ENCODE measurements around the gene LGALS1. TPM values are rescaled to one million over a fixed set of nuclear protein-coding genes. Genes with fewer than 3 reads are reported as not detected.

The LGALS1 gene
- total RNA-seq, 2 donors from 2014 or later = 1,470 to 1,957 TPM

GRCh38 chr22:37725551-37726240, 50.3 kb downstream of the LGALS1 start:
- ATAC-seq (ENCODE audit: insufficient number of reproducible peaks, low FRiP score, low read depth) = no peak
- Histone ChIP-seq H3K4me1 (ENCODE audit: control insufficient read depth in 1 of 2, low read depth in 2 of 2) (peaks cover 8 to 19% of the 10 kb centered on the region in 2 donors), H3K9me3 (no peaks in the 10 kb centered on the region), H3K36me3 (no peaks in the 10 kb centered on the region), H3K27me3 (replicated peaks; ENCODE audit: insufficient read depth) (no peaks in the 10 kb centered on the region), H3K27ac (no peak overlapping the region), H3K4me3 (no peak overlapping the region)
- DNase-seq (ENCODE audit: low spot score) = no peak
- TF ChIP-seq, protein P1, sequence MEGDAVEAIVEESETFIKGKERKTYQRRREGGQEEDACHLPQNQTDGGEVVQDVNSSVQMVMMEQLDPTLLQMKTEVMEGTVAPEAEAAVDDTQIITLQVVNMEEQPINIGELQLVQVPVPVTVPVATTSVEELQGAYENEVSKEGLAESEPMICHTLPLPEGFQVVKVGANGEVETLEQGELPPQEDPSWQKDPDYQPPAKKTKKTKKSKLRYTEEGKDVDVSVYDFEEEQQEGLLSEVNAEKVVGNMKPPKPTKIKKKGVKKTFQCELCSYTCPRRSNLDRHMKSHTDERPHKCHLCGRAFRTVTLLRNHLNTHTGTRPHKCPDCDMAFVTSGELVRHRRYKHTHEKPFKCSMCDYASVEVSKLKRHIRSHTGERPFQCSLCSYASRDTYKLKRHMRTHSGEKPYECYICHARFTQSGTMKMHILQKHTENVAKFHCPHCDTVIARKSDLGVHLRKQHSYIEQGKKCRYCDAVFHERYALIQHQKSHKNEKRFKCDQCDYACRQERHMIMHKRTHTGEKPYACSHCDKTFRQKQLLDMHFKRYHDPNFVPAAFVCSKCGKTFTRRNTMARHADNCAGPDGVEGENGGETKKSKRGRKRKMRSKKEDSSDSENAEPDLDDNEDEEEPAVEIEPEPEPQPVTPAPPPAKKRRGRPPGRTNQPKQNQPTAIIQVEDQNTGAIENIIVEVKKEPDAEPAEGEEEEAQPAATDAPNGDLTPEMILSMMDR (IDR thresholded peaks at IDR 0.05) = no peak

DNA sequence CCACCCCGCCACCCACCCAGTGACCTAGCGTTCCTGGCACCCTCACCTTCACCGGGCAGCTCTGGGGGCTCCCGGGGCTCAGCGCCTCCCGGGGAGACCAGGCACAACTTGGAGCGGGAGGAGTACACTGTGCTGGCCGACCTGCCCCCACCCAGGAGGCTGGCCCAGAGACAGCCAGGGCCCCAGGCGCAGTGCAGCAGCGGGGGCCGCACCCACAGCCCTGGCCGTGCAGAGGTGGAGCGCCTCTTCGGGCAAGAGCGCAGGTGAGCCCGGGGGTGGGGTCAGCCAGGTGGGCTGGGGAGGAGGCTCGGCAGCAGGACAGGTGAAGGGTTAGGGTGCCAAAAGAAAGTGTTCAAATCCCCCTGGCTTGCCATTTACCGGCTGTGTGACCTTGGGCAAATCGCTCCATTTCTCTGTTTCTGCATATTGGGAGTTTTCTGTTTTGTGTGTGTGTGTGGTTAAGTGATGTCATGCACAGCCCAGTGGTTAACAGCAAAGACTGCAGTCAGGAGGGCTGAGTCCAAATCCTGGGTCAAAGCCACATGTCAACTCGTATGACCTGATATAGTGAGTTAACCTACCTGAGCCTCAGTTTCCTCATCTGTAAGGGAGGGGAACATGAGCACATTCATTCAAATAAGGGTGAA, 50.9 kb downstream of the LGALS1 start:
- ATAC-seq (ENCODE audit: insufficient number of reproducible peaks, low FRiP score, low read depth) = no peak
- Histone ChIP-seq H3K4me1 (ENCODE audit: control insufficient read depth in 1 of 2, low read depth in 2 of 2) (peaks cover 8 to 19% of the 10 kb centered on the region in 2 donors), H3K27ac (no peak overlapping the region), H3K4me3 (no peak overlapping the region), H3K27me3 (replicated peaks; ENCODE audit: insufficient read depth) (no peaks in the 10 kb centered on the region), H3K9me3 (no peaks in the 10 kb centered on the region), H3K36me3 (no peaks in the 10 kb centered on the region)
- TF ChIP-seq, protein P1 (IDR thresholded peaks at IDR 0.05) = no peak
- DNase-seq (ENCODE audit: low spot score) = no peak

DNA sequence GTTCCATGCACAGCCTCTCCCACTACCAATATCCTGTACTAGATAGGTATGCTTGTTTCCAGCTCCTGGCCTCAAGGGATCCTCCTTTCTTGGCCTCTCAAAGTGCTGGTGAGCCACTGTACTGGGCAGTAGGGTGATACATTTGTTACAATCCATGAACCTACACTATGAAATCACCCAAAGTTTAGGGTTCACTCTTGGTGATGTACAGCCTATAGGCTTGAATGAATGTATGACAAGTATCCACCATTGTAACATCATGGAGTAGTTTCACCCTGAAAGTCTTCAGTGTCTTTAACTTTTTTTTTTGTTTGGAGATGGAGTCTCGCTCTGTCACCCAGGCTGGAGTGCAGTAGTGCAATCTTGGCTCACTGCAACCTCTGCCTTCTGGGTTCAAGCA, 53.2 kb downstream of the LGALS1 start:
- no peaks in the 10 kb centered on the region for H3K9me3 ChIP-seq
- TF ChIP-seq, protein P1 (IDR thresholded peaks at IDR 0.05) = no peak
- H3K4me3 ChIP-seq = no peak overlapping the region
- peak overlapping the region; percentile 21 to 33 for H3K27ac ChIP-seq
- H3K36me3 ChIP-seq = no peaks in the 10 kb centered on the region
- ATAC-seq (ENCODE audit: insufficient number of reproducible peaks, low FRiP score, low read depth) = peak; percentile 26
- H3K4me1 ChIP-seq (ENCODE audit: control insufficient read depth in 1 of 2, low read depth in 2 of 2) = peaks cover 8 to 19% of the 10 kb centered on the region in 2 donors
- no peaks in the 10 kb centered on the region for H3K27me3 ChIP-seq (replicated peaks; ENCODE audit: insufficient read depth)
- DNase-seq (ENCODE audit: low spot score) = no peak

Other genes with a start within 250 kb of the LGALS1 start
- not detected for gene ELFN2, start 248.2 kb upstream of the LGALS1 start, total RNA-seq
- gene MFNG, start 189.3 kb upstream of the LGALS1 start, total RNA-seq = 10 to 100 TPM; 18.1 to 25.5 TPM
- gene CARD10, start 156.2 kb upstream of the LGALS1 start, total RNA-seq = 10 to 100 TPM in 1 of 2 donors, 1 to 10 TPM in 1; 7.2 to 11.0 TPM
- gene CDC42EP1, start 115.2 kb upstream of the LGALS1 start, total RNA-seq = 100 to 1,000 TPM in 1 of 2 donors, 10 to 100 TPM in 1; 61.6 to 104 TPM
- gene LGALS2, start 95.5 kb upstream of the LGALS1 start, total RNA-seq = not detected
- gene GGA1, start 66.8 kb upstream of the LGALS1 start, total RNA-seq = 10 to 100 TPM; 59.9 to 61.2 TPM
- 10 to 100 TPM in 1 of 2 donors, 1 to 10 TPM in 1; 5.6 to 14.2 TPM for gene SH3BP1, start 36.0 kb upstream of the LGALS1 start, total RNA-seq
- 10 to 100 TPM in 1 of 2 donors, 1 to 10 TPM in 1; 6.3 to 13.8 TPM for gene PDXP, start 16.9 kb upstream of the LGALS1 start, total RNA-seq
- 10 to 100 TPM; 11.1 to 58.9 TPM for gene NOL12, start 10.7 kb downstream of the LGALS1 start, total RNA-seq
- 100 to 1,000 TPM; 126 to 146 TPM for gene TRIOBP, start 21.4 kb downstream of the LGALS1 start, total RNA-seq
- gene GCAT, start 132.3 kb downstream of the LGALS1 start, total RNA-seq = 10 to 100 TPM in 1 of 2 donors, 1 to 10 TPM in 1; 3.9 to 42.5 TPM
- gene GALR3, start 147.7 kb downstream of the LGALS1 start, total RNA-seq = not detected
- 10 to 100 TPM; 33.0 to 45.1 TPM for gene ANKRD54, start 168.7 kb downstream of the LGALS1 start, total RNA-seq
- 100 to 1,000 TPM; 224 to 226 TPM for gene EIF3L, start 173.8 kb downstream of the LGALS1 start, total RNA-seq
- 10 to 100 TPM; 16.8 to 49.3 TPM for gene MICALL1, start 230.7 kb downstream of the LGALS1 start, total RNA-seq

All from thoracic aorta (tissue), 2 donors.